GM12878 (cell line): ENCODE results near the gene NOS3. TPM values are rescaled to one million over a fixed set of nuclear protein-coding genes. Genes with fewer than 3 reads are reported as not detected.

Experiments
- ATAC-seq: fragments of 200-7000 bp; cut with Tn5 transposase; 3 replicates; pipeline ENCODE4 v1.9.1; 2020; ENCODE audit warnings: mild to moderate bottlenecking, moderate library complexity
- BruUV-seq: library from RNA; stranded (reverse); fragments of 400-500 nt; replicated peaks from 2 replicates; lab custom pipeline; 2021; lab: Mats Ljungman, UMichigan
- CTCF ChIA-PET: fragments of 300-600 bp; sonication (Branson Sonifier 250); formaldehyde crosslinking; extraction: SDS; loops from one replicate; lab custom pipeline; 2021; ENCODE audit warnings: inconsistent platforms; lab: Yijun Ruan, JAX
- POLR2A ChIA-PET: fragments of 350-600 bp; formaldehyde crosslinking; extraction: SDS; loops from one replicate; lab custom pipeline; 2021; ENCODE audit warnings: inconsistent platforms; lab: Charles Lee
- RAD21 ChIA-PET: fragments of 300-600 bp; sonication (Branson Sonifier 250); formaldehyde crosslinking; loops from one replicate; lab custom pipeline; 2023; ENCODE audit warnings: antibody characterized with exemption; ENCODE audit not compliant: unreplicated experiment; lab: Charles Lee
- SMC1A ChIA-PET: fragments of 300-600 bp; sonication (Branson Sonifier 250); formaldehyde crosslinking; loops from one replicate; lab custom pipeline; 2023; ENCODE audit not compliant: unreplicated experiment, uncharacterized antibody; lab: Charles Lee
- DNase-seq: peaks from one replicate; pipeline ENCODE4 v3.0.0-alpha.2; 2011; ENCODE audit warnings: low read depth, low spot score
- FAIRE-seq: peaks from 3 replicates; lab custom pipeline; 2011; peaks lifted over from hg19 to GRCh38; lab: Jason Lieb, UNC
- H2AFZ ChIP-seq: 2 replicates; pipeline ENCODE4 v1.6.0; 2011; ENCODE audit warnings: low read depth, low read length, control low read depth; ENCODE audit not compliant: control insufficient read depth
- H3K27ac ChIP-seq: 2 replicates; pipeline ENCODE4 v1.5.1; 2011; ENCODE audit warnings: control low read depth; ENCODE audit not compliant: control insufficient read depth, insufficient read depth
- H3K27me3 ChIP-seq, 2 experiments: replicated peaks in 1 of 2; 2 replicates each; pipeline versions ENCODE4 v1.6.0 to v1.6.1; 2011; ENCODE audit warnings: low read length in 1 of 2; ENCODE audit not compliant: control insufficient read depth in 2 of 2, insufficient read depth in 2 of 2
- H3K36me3 ChIP-seq, 2 experiments: 2 replicates each; pipeline ENCODE4 v1.5.1; 2011; ENCODE audit warnings: low read length in 1 of 2; ENCODE audit not compliant: control insufficient read depth in 2 of 2, insufficient read depth in 2 of 2
- H3K4me1 ChIP-seq: 2 replicates; pipeline ENCODE4 v1.6.1; 2011; ENCODE audit warnings: mild to moderate bottlenecking, low read length, moderate library complexity, mixed read lengths; ENCODE audit not compliant: control insufficient read depth, insufficient read depth
- H3K4me2 ChIP-seq: 2 replicates; pipeline ENCODE4 v1.6.0; 2011; ENCODE audit warnings: control low read depth; ENCODE audit not compliant: control insufficient read depth, insufficient read depth
- H3K4me3 ChIP-seq: fragments of 200-600 bp; sonication (generic); 2 replicates; pipeline ENCODE4 v1.5.1; 2016
- H3K79me2 ChIP-seq: 2 replicates; pipeline ENCODE4 v1.6.0; 2011; ENCODE audit warnings: low read length; ENCODE audit not compliant: control insufficient read depth, insufficient read depth
- H3K9ac ChIP-seq: 2 replicates; pipeline ENCODE4 v1.8.0; 2011; ENCODE audit warnings: low read length, control low read depth, mixed read lengths; ENCODE audit not compliant: control insufficient read depth, insufficient read depth
- H3K9me3 ChIP-seq: replicated peaks from 3 replicates; pipeline ENCODE4 v1.5.1; 2011; ENCODE audit warnings: mild to moderate bottlenecking, low read length; ENCODE audit not compliant: control insufficient read depth, insufficient read depth
- H4K20me1 ChIP-seq: 2 replicates; pipeline ENCODE4 v1.6.0; 2011; ENCODE audit not compliant: control insufficient read depth, insufficient read depth
- WGBS: methylation state at CpG from one replicate; pipeline ENCODE4 v1.1.6; 2016; ENCODE audit warnings: low lambda C conversion rate; ENCODE audit not compliant: insufficient replicate concordance, insufficient coverage; ENCODE audit errors: missing lambda C conversion rate; 5-methylcytosine and 5-hydroxymethylcytosine counted together
- in situ Hi-C: fragments of 300-500 bp; cut with MboI; formaldehyde crosslinking; loops from 9 replicates; pipeline ENCODE4 v1.14.3; 2018; ENCODE audit warnings: mixed read lengths
- intact Hi-C: fragments of 100-400 bp; cut with micrococcal nuclease; formaldehyde crosslinking; loops from one replicate; pipeline ENCODE4 v1.14.2; 2022; ENCODE audit not compliant: unreplicated experiment
- polyA plus RNA-seq, 11 experiments: library from polyadenylated mRNA; depleted of rRNA in 4 of 11; unstranded in 6 of 11; stranded (reverse) in 5 of 11; fragments of >200 nt; fragmentation: Nextera tagmentation in 4 of 11; fragmentation: Illumina TruSeq in 1 of 11; extraction: Ambion mirVana in 4 of 11; extraction: Trizol in 1 of 11; gene quantifications; 1 replicate in 1 of 11; 2 replicates in 10 of 11; pipeline versions ENCODE4 v1.2.1 to v1.2.3, GENCODE V29; 2011 to 2016; ENCODE audit warnings: inconsistent platforms in 2 of 11, missing spikeins in 2 of 11, low read depth in 1 of 11
- total RNA-seq, 4 experiments: library from RNA; depleted of rRNA in 3 of 4; stranded (reverse); fragments of >200 nt in 3 of 4; fragmentation: Illumina TruSeq in 1 of 4; extraction: Trizol in 1 of 4; gene quantifications; 2 replicates each; pipeline versions ENCODE4 v1.2.1 to v1.2.3, GENCODE V29; 2013 to 2021
- TF ChIP-seq, protein P1 (sequence below): fragments of 450-650 bp; IDR thresholded peaks from 2 replicates; pipeline ENCODE4 v1.6.1; 2017; ENCODE audit warnings: mild to moderate bottlenecking, moderate library complexity

NOS3 gene
- total and polyA plus RNA-seq, 10 of the 15 experiments (the other 5 are each of a cell fraction or from before 2014, with no cell fraction given) = 0.06 to 0.92 (median 0.30) TPM; not detected in 3

DNA sequence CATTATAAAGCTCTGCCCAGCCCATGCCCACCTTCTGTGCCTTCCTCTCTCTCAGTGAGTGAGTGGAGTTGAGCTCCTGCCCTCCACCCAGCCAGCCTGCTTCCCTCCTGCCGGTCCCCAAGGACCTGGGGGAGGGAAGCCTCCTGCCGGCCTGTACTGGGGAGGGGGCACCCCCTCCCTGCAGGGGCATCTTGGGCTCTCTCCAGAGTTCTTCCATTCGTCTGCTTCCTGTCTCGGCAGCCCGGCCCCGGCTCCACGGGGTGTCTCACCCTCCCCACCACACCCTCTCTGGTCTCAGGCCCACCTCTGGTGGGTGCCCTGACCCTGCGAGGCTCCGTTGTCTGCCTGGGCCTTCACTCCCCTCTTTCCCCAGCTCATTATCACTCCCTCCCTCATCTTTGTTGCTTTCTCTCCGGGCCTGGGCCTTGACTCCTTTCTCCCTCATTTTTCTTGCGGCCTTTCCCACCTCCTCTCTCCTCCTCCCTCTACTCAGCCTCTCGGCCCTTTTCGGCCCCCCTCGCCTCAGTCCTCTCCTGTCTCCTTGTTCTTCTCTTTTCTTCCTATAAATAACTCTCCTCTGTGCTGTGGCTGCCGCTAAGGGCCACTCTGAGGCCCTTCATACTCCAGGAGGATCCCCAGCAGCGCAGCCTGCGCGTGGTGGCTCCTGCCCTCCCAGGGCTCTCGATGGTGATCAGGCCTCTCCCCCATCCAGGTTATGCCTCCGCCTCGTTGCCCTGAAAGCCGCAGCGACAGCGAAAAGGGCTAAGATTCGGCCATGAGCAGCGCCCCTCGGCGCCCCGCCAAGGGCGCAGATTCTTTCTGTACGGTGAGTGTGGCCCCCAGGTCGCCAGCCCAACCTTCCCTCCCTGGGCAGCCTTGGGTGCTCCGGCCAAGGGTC lies 70.6 kb downstream of the NOS3 start:
- POLR2A ChIA-PET = no interaction called here
- no peak overlapping the region for H3K27ac ChIP-seq
- in situ Hi-C loops = no loop called here

More for the DNA sequence above, 70.6 kb downstream of the NOS3 start:
- H3K79me2 ChIP-seq = peaks cover 21% of the 10 kb centered on the region
- peak overlapping the region; percentile 96; the same call in 1 of the 2 replicates for H3K4me2 ChIP-seq
- BruUV-seq = no TSS peak
- ATAC-seq = no peak
- no peak for DNase-seq
- no peak overlapping the region for H2AFZ ChIP-seq
- intact Hi-C loops = no loop called here
- H3K9me3 ChIP-seq = no peaks in the 10 kb centered on the region
- RAD21 ChIA-PET = no interaction called here
- 90% methylated on average over 32 of the region's 33 CpGs for WGBS
- peaks cover 0 to 6% of the 10 kb centered on the region in 2 experiments; a peak in 3 of 4 replicates for H3K36me3 ChIP-seq
- TF ChIP-seq, protein P1, sequence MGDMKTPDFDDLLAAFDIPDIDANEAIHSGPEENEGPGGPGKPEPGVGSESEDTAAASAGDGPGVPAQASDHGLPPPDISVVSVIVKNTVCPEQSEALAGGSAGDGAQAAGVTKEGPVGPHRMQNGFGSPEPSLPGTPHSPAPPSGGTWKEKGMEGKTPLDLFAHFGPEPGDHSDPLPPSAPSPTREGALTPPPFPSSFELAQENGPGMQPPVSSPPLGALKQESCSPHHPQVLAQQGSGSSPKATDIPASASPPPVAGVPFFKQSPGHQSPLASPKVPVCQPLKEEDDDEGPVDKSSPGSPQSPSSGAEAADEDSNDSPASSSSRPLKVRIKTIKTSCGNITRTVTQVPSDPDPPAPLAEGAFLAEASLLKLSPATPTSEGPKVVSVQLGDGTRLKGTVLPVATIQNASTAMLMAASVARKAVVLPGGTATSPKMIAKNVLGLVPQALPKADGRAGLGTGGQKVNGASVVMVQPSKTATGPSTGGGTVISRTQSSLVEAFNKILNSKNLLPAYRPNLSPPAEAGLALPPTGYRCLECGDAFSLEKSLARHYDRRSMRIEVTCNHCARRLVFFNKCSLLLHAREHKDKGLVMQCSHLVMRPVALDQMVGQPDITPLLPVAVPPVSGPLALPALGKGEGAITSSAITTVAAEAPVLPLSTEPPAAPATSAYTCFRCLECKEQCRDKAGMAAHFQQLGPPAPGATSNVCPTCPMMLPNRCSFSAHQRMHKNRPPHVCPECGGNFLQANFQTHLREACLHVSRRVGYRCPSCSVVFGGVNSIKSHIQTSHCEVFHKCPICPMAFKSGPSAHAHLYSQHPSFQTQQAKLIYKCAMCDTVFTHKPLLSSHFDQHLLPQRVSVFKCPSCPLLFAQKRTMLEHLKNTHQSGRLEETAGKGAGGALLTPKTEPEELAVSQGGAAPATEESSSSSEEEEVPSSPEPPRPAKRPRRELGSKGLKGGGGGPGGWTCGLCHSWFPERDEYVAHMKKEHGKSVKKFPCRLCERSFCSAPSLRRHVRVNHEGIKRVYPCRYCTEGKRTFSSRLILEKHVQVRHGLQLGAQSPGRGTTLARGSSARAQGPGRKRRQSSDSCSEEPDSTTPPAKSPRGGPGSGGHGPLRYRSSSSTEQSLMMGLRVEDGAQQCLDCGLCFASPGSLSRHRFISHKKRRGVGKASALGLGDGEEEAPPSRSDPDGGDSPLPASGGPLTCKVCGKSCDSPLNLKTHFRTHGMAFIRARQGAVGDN = no peak
- TF ChIP-seq, all 136 proteins: peak for 0
- no peaks in the 10 kb centered on the region for H4K20me1 ChIP-seq
- peak overlapping the region; percentile 86; the same call in 1 of the 2 replicates for H3K9ac ChIP-seq
- ChIA-PET CTCF (interaction anchor here (0.6 to 1.8 kb wide), 5 partner anchors 16 to 183 kb away, joined by 4 to 8 read pairs (median 5); no protein-coding TSS in a partner anchor), SMC1A (no interaction called here)
- H3K27me3 ChIP-seq = no peaks in the 10 kb centered on the region
- no peak for FAIRE-seq
- H3K4me1 ChIP-seq = peaks cover 24% of the 10 kb centered on the region
- 0 out of 2 replicates have a peak overlapping the region, but pooled peaks have one; percentile 99 for H3K4me3 ChIP-seq
